AG08395 (cell line): Measurements from ENCODE around the gene SMAD3.
A peak's percentile ranks its signal among the peaks of the same experiment; 100 is the strongest.

Experiments
- DNase-seq: peaks from one replicate; pipeline ENCODE4 v3.0.0; 2012; ENCODE audit warnings: mixed read lengths, low spot score

Gene SMAD3

DNA sequence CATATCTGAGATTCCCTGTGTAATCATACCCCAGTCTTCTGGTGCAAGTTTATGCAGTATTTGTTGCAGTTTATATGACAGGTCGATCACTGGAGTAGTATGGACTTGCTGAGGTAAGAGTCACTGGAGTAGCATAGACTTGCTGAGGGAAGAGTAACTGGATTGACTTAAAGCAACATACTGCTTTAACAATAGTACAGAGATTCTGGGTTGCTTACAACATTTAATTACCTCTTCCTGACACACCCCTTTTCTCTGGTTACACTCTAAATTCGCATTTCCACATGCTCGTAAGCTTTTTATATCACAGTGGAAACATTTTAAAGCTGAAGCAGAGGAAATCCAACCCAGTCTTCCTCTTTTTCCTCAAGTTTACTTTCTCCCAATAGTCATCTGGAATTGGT, 177.3 kb downstream of the SMAD3 start:
- DNase-seq, result peak; percentile 43
